ENCODE results near the gene LSM2. TPM values are rescaled to one million over a fixed set of nuclear protein-coding genes. Genes with fewer than 3 reads are reported as not detected.
"Not testable (repeated sequence)": the region's sequence is repeated elsewhere in the genome, so short reads cannot be mapped to it uniquely, and the experiment has no call there.

LSM2 gene
- total and polyA plus RNA-seq, 9 of the 15 experiments (the other 6 are each of a cell fraction or from before 2014, with no cell fraction given), result 154 to 407 (median 223) TPM

DNA sequence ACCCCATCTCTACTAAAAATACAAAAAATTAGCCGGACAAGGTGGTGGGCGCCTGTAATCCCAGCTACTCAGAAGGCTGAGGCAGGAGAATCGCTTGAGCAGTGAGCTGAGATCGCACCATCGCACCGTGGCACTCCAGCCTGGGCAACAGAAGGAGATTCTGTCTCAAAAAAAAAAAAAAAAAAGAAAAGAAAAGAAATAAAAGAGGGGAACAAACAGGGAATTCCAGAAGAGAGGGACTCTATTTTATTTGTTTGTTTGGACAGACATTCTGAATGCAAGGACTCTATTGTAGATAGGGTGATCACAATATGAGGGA is 12.9 kb downstream of the LSM2 start:
- ATAC-seq, result not testable (repeated sequence)
- peak overlapping the region; percentile 98 for H3K4me2 ChIP-seq (ENCODE audit: insufficient read depth, low read length)
- 28% methylated on average over 6 of the region's 6 CpGs for WGBS (ENCODE audit: insufficient coverage, low coverage, missing lambda C conversion rate)

More for the DNA sequence above, 12.9 kb downstream of the LSM2 start:
- FAIRE-seq; H2AFZ ChIP-seq (ENCODE audit: low read depth, low read length); in situ Hi-C loops (cut with MboI); H3K27me3 ChIP-seq (ENCODE audit: control insufficient read depth in 2 of 2, insufficient read depth in 2 of 2, low read length in 2 of 2); H4K20me1 ChIP-seq (replicated peaks; ENCODE audit: control insufficient read depth, insufficient read depth, low read length); H3K9me3 ChIP-seq (replicated peaks; ENCODE audit: control insufficient read depth, insufficient read depth, low read depth, low read length); H3K9me1 ChIP-seq (ENCODE audit: control insufficient read depth, insufficient read depth, low read length); DNase-seq (ENCODE audit: extremely low read depth in 1 of 4, low spot score in 3 of 4); BruUV-seq (replicated peaks): not testable (repeated sequence)
- H3K9ac ChIP-seq (ENCODE audit: insufficient read depth in 1 of 2, low read depth in 2 of 2, low read length in 2 of 2), result peak overlapping the region; percentile 16 to 93; a peak in 3 of 4 replicates
- CTCF ChIA-PET (ENCODE audit: low intra/inter-chr PET ratio), result interaction anchor here (0.6 to 0.8 kb wide), 2 partner anchors 92 to 95 kb away, joined by 3 read pairs; no protein-coding TSS in a partner anchor
- intact Hi-C loops (cut with micrococcal nuclease), result loop anchor here (2.0 kb wide), 3 partner anchors 17 to 59 kb away; partner anchors contain the start of genes HSPA1A, HSPA1L and VWA7
- POLR2A ChIA-PET, result interaction anchor here (0.6 to 3.7 kb wide), 3 partner anchors 20 to 337 kb away, joined by 3 to 40 read pairs (median 4); partner anchors contain the start of genes HSPA1A and HSPA1L
- peaks cover 17 to 44% of the 10 kb centered on the region in 2 experiments for H3K4me1 ChIP-seq (replicated peaks in 1 of 2; ENCODE audit: control insufficient read depth in 2 of 2, insufficient read depth in 2 of 2, low read length in 2 of 2)
- peaks cover 59% of the 10 kb centered on the region for H3K79me2 ChIP-seq (ENCODE audit: control insufficient read depth, insufficient read depth, low read length)
- TF ChIP-seq FOXP1 (CRISPR knock-in tag; IDR thresholded peaks at IDR 0.05) (0 out of 2 replicates have a peak, but pooled peaks have one; percentile 46), CCNT2 (IDR thresholded peaks at IDR 0.05; ENCODE audit: borderline replicate concordance, extremely low read depth, insufficient read length, low read depth, low read length) (peak; percentile 28), BACH1 (tag; IDR thresholded peaks at IDR 0.05) (0 out of 2 replicates have a peak, but pooled peaks have one; percentile 3), FOXA3 (CRISPR knock-in tag; conservative IDR thresholded peaks at IDR 0.05 in 1 of 2, IDR thresholded peaks at IDR 0.05 in 1 of 2) (peak in 1 of 2 experiments; percentile 57; a peak in 1 of 4 replicates)
- TF ChIP-seq, protein P1, sequence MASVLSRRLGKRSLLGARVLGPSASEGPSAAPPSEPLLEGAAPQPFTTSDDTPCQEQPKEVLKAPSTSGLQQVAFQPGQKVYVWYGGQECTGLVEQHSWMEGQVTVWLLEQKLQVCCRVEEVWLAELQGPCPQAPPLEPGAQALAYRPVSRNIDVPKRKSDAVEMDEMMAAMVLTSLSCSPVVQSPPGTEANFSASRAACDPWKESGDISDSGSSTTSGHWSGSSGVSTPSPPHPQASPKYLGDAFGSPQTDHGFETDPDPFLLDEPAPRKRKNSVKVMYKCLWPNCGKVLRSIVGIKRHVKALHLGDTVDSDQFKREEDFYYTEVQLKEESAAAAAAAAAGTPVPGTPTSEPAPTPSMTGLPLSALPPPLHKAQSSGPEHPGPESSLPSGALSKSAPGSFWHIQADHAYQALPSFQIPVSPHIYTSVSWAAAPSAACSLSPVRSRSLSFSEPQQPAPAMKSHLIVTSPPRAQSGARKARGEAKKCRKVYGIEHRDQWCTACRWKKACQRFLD (CRISPR knock-in tag; IDR thresholded peaks at IDR 0.05), result 0 out of 2 replicates have a peak, but pooled peaks have one; percentile 44
- TF ChIP-seq, protein P2, sequence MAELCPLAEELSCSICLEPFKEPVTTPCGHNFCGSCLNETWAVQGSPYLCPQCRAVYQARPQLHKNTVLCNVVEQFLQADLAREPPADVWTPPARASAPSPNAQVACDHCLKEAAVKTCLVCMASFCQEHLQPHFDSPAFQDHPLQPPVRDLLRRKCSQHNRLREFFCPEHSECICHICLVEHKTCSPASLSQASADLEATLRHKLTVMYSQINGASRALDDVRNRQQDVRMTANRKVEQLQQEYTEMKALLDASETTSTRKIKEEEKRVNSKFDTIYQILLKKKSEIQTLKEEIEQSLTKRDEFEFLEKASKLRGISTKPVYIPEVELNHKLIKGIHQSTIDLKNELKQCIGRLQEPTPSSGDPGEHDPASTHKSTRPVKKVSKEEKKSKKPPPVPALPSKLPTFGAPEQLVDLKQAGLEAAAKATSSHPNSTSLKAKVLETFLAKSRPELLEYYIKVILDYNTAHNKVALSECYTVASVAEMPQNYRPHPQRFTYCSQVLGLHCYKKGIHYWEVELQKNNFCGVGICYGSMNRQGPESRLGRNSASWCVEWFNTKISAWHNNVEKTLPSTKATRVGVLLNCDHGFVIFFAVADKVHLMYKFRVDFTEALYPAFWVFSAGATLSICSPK (IDR thresholded peaks at IDR 0.05; ENCODE audit: borderline replicate concordance), result 0 out of 2 replicates have a peak, but pooled peaks have one; percentile 56
- peak overlapping the region; percentile 97 for H3K27ac ChIP-seq (ENCODE audit: extremely low read depth, low read depth, low read length)
- H3K4me3 ChIP-seq, result peak overlapping the region; percentile 61
- peaks cover 71% of the 10 kb centered on the region for H3K36me3 ChIP-seq (ENCODE audit: control insufficient read depth, insufficient read depth, low read length)
